GM12892 (cell line): ENCODE data around the gene JAG1.

Source experiments
- POLR2A ChIP-seq: IDR thresholded peaks from 2 replicates; pipeline ENCODE4 v1.6.1; 2011; ENCODE audit warnings: low read depth, low read length, control low read depth
- POLR2AphosphoS5 ChIP-seq: IDR thresholded peaks from 2 replicates; pipeline ENCODE4 v1.6.1; 2011; ENCODE audit warnings: low read depth, low read length, control low read depth
- TAF1 ChIP-seq: IDR thresholded peaks from 2 replicates; pipeline ENCODE4 v1.6.1; 2011; ENCODE audit warnings: low read depth, mild to moderate bottlenecking, control low read depth, low read length, borderline replicate concordance

DNA sequence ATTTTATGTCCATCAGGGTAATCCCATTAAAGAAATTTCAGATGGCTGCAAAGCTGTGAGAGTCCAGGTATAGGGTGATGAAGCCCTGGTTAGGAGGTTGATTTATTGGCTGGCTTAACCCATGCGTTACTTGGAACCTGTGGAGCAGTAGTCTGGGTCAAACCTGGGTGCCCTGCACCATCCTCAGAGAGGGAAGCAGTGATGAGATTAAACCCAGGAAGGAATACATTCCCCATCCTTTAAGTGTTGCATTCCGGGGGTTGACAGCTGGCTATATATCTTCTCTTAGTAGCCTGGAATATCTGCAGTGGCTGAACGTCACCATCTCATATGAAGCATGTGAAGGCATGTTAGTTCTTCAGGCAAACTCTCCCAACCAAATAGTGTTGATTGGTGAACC is 44.9 kb upstream of the JAG1 start:
- TF ChIP-seq POLR2AphosphoS5 (no peak), TAF1 (no peak), POLR2A (no peak)
